ENCODE results near the gene DCHS2. TPM values are rescaled to one million over a fixed set of nuclear protein-coding genes. Genes with fewer than 3 reads are reported as not detected.

The DCHS2 gene
- total RNA-seq, 1 donor from 2014 or later = 0.71 TPM

DNA sequence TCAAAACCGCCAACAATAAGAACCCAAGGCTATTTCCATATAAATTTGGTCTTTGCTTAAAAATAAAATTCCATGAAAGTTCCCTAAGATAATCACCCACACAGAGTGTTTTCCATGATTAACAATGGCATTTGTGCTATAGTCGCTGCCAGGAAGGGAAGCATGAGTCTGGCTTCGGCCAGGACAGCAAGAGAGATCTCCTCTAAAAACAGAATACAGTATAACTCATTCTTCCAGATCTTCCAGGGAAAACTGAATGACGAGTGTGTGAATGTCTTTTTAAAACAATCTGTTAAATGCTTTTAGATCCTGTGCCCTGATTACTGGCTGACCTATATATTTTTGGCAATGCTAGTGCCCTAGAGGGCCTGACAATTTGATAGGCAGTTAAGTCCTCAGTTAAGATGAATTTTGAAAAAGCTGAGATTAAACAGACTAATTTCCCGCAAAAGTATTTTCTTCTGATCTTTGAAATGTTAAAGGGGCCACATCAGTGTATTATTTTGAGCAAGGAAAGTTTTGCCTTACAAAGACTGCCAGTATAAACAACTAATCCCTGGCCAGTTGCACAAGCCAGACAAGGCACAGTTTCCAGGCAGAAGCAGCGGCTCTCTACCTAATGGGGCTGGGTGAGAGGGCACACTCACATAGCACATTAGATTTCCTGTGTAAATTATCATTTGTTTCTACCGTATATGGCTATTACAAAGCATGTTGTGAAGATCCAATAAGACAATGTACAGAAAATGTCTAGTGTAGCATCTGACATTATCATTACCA is 127.3 kb downstream of the DCHS2 start:
- no peaks in the 10 kb centered on the region for H4K20me1 ChIP-seq (ENCODE audit: low read depth)
- H3K27ac ChIP-seq = no peak overlapping the region
- no peak overlapping the region for H3K4me3 Mint-ChIP-seq
- peak overlapping the region; percentile 38 for H2AFZ ChIP-seq (replicated peaks)
- H3K9ac ChIP-seq = no peak overlapping the region
- no peaks in the 10 kb centered on the region for H3F3A ChIP-seq (ENCODE audit: low read depth)
- H3K4me1 ChIP-seq = peaks cover 5% of the 10 kb centered on the region
- H3K27me3 ChIP-seq = no peaks in the 10 kb centered on the region
- DNase-seq (ENCODE audit: low spot score) = no peak
- TF ChIP-seq, protein P1, sequence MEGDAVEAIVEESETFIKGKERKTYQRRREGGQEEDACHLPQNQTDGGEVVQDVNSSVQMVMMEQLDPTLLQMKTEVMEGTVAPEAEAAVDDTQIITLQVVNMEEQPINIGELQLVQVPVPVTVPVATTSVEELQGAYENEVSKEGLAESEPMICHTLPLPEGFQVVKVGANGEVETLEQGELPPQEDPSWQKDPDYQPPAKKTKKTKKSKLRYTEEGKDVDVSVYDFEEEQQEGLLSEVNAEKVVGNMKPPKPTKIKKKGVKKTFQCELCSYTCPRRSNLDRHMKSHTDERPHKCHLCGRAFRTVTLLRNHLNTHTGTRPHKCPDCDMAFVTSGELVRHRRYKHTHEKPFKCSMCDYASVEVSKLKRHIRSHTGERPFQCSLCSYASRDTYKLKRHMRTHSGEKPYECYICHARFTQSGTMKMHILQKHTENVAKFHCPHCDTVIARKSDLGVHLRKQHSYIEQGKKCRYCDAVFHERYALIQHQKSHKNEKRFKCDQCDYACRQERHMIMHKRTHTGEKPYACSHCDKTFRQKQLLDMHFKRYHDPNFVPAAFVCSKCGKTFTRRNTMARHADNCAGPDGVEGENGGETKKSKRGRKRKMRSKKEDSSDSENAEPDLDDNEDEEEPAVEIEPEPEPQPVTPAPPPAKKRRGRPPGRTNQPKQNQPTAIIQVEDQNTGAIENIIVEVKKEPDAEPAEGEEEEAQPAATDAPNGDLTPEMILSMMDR (IDR thresholded peaks at IDR 0.05) = no peak
- TF ChIP-seq EZH2phosphoT487 (IDR thresholded peaks at IDR 0.05) (no peak), EZH2 (IDR thresholded peaks at IDR 0.05) (no peak)
- H3K27ac Mint-ChIP-seq = no peak overlapping the region
- no peak overlapping the region for H3K4me2 ChIP-seq
- no peaks in the 10 kb centered on the region for H3K36me3 ChIP-seq
- no peaks in the 10 kb centered on the region for H3K36me3 Mint-ChIP-seq
- H3K79me2 ChIP-seq (ENCODE audit: low read depth) = no peaks in the 10 kb centered on the region
- H3K9me3 Mint-ChIP-seq = no peaks in the 10 kb centered on the region
- no peak overlapping the region for H3K4me3 ChIP-seq
- no peaks in the 10 kb centered on the region for H3K9me3 ChIP-seq (ENCODE audit: low read depth)
- H3K4me1 Mint-ChIP-seq = peaks cover 26% of the 10 kb centered on the region
- no peaks in the 10 kb centered on the region for H3K27me3 Mint-ChIP-seq (ENCODE audit: insufficient read depth, low read depth)

DNA sequence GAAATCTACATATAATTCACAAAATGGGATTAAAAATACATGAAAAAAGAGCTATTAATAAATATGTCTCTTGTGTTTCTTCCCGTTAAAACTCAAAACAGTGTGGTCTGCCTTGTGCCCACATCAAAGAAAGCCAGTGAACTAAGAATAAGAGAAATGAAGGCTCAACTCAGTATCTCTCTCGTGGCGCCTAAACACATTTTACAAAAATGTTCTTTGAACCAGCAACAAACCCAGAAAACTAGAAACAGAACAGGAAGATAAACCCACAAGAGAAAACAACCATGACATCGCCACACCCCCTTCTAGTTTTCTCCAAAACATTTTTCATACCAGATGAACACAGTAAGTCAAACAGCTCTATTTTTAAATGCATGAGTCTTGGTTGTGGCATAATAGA is 130.1 kb downstream of the DCHS2 start:
- Histone ChIP-seq H3K4me3 (no peak overlapping the region), H3K79me2 (ENCODE audit: low read depth) (no peaks in the 10 kb centered on the region), H3K9me3 (ENCODE audit: low read depth) (no peaks in the 10 kb centered on the region), H4K20me1 (ENCODE audit: low read depth) (no peaks in the 10 kb centered on the region), H3K27ac (no peak overlapping the region), H3K9ac (no peak overlapping the region), H3K4me2 (no peak overlapping the region), H3K27me3 (no peaks in the 10 kb centered on the region), H3F3A (ENCODE audit: low read depth) (no peaks in the 10 kb centered on the region), H3K36me3 (no peaks in the 10 kb centered on the region), H2AFZ (replicated peaks) (no peak overlapping the region), H3K4me1 (peaks cover 5% of the 10 kb centered on the region)
- Mint-ChIP-seq H3K4me1 (peaks cover 16% of the 10 kb centered on the region), H3K27ac (no peak overlapping the region), H3K36me3 (no peaks in the 10 kb centered on the region), H3K4me3 (no peak overlapping the region), H3K9me3 (no peaks in the 10 kb centered on the region), H3K27me3 (ENCODE audit: insufficient read depth, low read depth) (no peaks in the 10 kb centered on the region)
- TF ChIP-seq EZH2 (IDR thresholded peaks at IDR 0.05) = no peak
- no peak for TF ChIP-seq EZH2phosphoT487 (IDR thresholded peaks at IDR 0.05)
- TF ChIP-seq, protein P1 (IDR thresholded peaks at IDR 0.05) = no peak
- DNase-seq (ENCODE audit: low spot score) = no peak

DNA sequence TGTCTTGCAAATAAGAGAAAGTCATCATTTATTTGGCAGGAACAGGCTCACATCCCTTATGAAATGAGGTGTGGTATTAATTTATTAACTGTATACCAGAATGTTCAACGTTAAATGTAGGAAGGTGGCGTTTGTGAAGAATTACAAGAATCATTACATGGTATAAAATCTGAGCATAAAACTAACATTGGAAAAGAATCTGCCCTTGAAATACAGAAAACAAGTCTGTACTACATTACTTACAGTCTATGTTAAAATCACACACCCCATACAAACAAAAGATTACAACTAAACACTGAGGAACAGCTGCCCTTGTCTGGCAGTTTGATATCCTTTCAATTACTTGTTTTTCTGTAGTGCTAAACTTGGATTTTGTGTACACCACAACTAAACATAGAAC is 131.1 kb downstream of the DCHS2 start:
- DNase-seq (ENCODE audit: low spot score) = no peak
- no peaks in the 10 kb centered on the region for H3K9me3 Mint-ChIP-seq
- H3K27me3 ChIP-seq = no peaks in the 10 kb centered on the region
- no peak overlapping the region for H2AFZ ChIP-seq (replicated peaks)
- no peak overlapping the region for H3K4me2 ChIP-seq
- TF ChIP-seq, protein P1 (IDR thresholded peaks at IDR 0.05) = no peak
- TF ChIP-seq EZH2 (IDR thresholded peaks at IDR 0.05) (no peak), EZH2phosphoT487 (IDR thresholded peaks at IDR 0.05) (no peak)
- H3K4me1 ChIP-seq = peaks cover 5% of the 10 kb centered on the region
- peaks cover under 1% of the 10 kb centered on the region for H3K27me3 Mint-ChIP-seq (ENCODE audit: insufficient read depth, low read depth)
- no peaks in the 10 kb centered on the region for H3K79me2 ChIP-seq (ENCODE audit: low read depth)
- no peaks in the 10 kb centered on the region for H3K36me3 Mint-ChIP-seq
- H3K27ac Mint-ChIP-seq = no peak overlapping the region
- no peaks in the 10 kb centered on the region for H3F3A ChIP-seq (ENCODE audit: low read depth)
- H3K4me3 ChIP-seq = no peak overlapping the region
- no peaks in the 10 kb centered on the region for H3K9me3 ChIP-seq (ENCODE audit: low read depth)
- no peak overlapping the region for H3K4me3 Mint-ChIP-seq
- H3K27ac ChIP-seq = no peak overlapping the region
- no peaks in the 10 kb centered on the region for H3K36me3 ChIP-seq
- H3K9ac ChIP-seq = no peak overlapping the region
- H3K4me1 Mint-ChIP-seq = peaks cover 16% of the 10 kb centered on the region
- H4K20me1 ChIP-seq (ENCODE audit: low read depth) = no peaks in the 10 kb centered on the region

All from neural progenitor cell (in vitro differentiated cells).